ENCODE measurements around the gene ABCA7.
A peak's percentile ranks its signal among the peaks of the same experiment; 100 is the strongest.

ABCA7 gene

GRCh38 chr19:1038978-1039645, 795 bp upstream of the ABCA7 start:
- no peaks in the 10 kb centered on the region for H3K9me3 ChIP-seq (ENCODE audit: control insufficient read depth, low read length)
- peaks cover 4% of the 10 kb centered on the region for H3K27me3 ChIP-seq (ENCODE audit: control insufficient read depth, insufficient read depth, low read length)
- peaks cover 26% of the 10 kb centered on the region for H3K4me1 ChIP-seq (ENCODE audit: control insufficient read depth, insufficient read depth, low read length)
- no peaks in the 10 kb centered on the region for H3K36me3 ChIP-seq (ENCODE audit: control insufficient read depth, insufficient read depth, low read length)
- no peak overlapping the region for H3K9ac ChIP-seq (ENCODE audit: low read length)
- H3K4me3 ChIP-seq (ENCODE audit: low read length), result no peak overlapping the region

- no peaks in the 10 kb centered on the region for H3K9me3 ChIP-seq (ENCODE audit: control insufficient read depth, low read length)
- H3K4me1 ChIP-seq (ENCODE audit: control insufficient read depth, insufficient read depth, low read length), result peaks cover 26% of the 10 kb centered on the region
- H3K36me3 ChIP-seq (ENCODE audit: control insufficient read depth, insufficient read depth, low read length), result no peaks in the 10 kb centered on the region
- peak overlapping the region; percentile 60 for H3K9ac ChIP-seq (ENCODE audit: low read length)
- H3K27me3 ChIP-seq (ENCODE audit: control insufficient read depth, insufficient read depth, low read length), result peaks cover 4% of the 10 kb centered on the region
- H3K4me3 ChIP-seq (ENCODE audit: low read length), result peak overlapping the region; percentile 74
These were observed 767 bp downstream of the ABCA7 start for GRCh38 chr19:1040476-1041271.

GRCh38 chr19:1041272-1041834, 1.4 kb downstream of the ABCA7 start:
- Histone ChIP-seq H3K9ac (ENCODE audit: low read length) (no peak overlapping the region), H3K9me3 (ENCODE audit: control insufficient read depth, low read length) (no peaks in the 10 kb centered on the region), H3K4me3 (ENCODE audit: low read length) (no peak overlapping the region), H3K36me3 (ENCODE audit: control insufficient read depth, insufficient read depth, low read length) (no peaks in the 10 kb centered on the region), H3K4me1 (ENCODE audit: control insufficient read depth, insufficient read depth, low read length) (peaks cover 26% of the 10 kb centered on the region), H3K27me3 (ENCODE audit: control insufficient read depth, insufficient read depth, low read length) (peaks cover 4% of the 10 kb centered on the region)

GRCh38 chr19:1041835-1042685, 2.2 kb downstream of the ABCA7 start:
- peaks cover 4% of the 10 kb centered on the region for H3K27me3 ChIP-seq (ENCODE audit: control insufficient read depth, insufficient read depth, low read length)
- no peak overlapping the region for H3K9ac ChIP-seq (ENCODE audit: low read length)
- H3K4me3 ChIP-seq (ENCODE audit: low read length), result no peak overlapping the region
- no peaks in the 10 kb centered on the region for H3K9me3 ChIP-seq (ENCODE audit: control insufficient read depth, low read length)
- H3K36me3 ChIP-seq (ENCODE audit: control insufficient read depth, insufficient read depth, low read length), result no peaks in the 10 kb centered on the region
- peaks cover 26% of the 10 kb centered on the region for H3K4me1 ChIP-seq (ENCODE audit: control insufficient read depth, insufficient read depth, low read length)

GRCh38 chr19:1042689-1043511, 3.0 kb downstream of the ABCA7 start:
- Histone ChIP-seq H3K4me1 (ENCODE audit: control insufficient read depth, insufficient read depth, low read length) (peaks cover 24% of the 10 kb centered on the region), H3K4me3 (ENCODE audit: low read length) (no peak overlapping the region), H3K9ac (ENCODE audit: low read length) (no peak overlapping the region), H3K36me3 (ENCODE audit: control insufficient read depth, insufficient read depth, low read length) (no peaks in the 10 kb centered on the region), H3K9me3 (ENCODE audit: control insufficient read depth, low read length) (no peaks in the 10 kb centered on the region), H3K27me3 (ENCODE audit: control insufficient read depth, insufficient read depth, low read length) (peaks cover 4% of the 10 kb centered on the region)

- Histone ChIP-seq H3K9me3 (ENCODE audit: control insufficient read depth, low read length) (no peaks in the 10 kb centered on the region), H3K36me3 (ENCODE audit: control insufficient read depth, insufficient read depth, low read length) (no peaks in the 10 kb centered on the region), H3K27me3 (ENCODE audit: control insufficient read depth, insufficient read depth, low read length) (peaks cover 4% of the 10 kb centered on the region), H3K9ac (ENCODE audit: low read length) (no peak overlapping the region), H3K4me3 (ENCODE audit: low read length) (no peak overlapping the region), H3K4me1 (ENCODE audit: control insufficient read depth, insufficient read depth, low read length) (peaks cover 19% of the 10 kb centered on the region)
These were observed 5.3 kb downstream of the ABCA7 start for GRCh38 chr19:1045247-1045603.

- peaks cover 4% of the 10 kb centered on the region for H3K27me3 ChIP-seq (ENCODE audit: control insufficient read depth, insufficient read depth, low read length)
- H3K4me3 ChIP-seq (ENCODE audit: low read length), result no peak overlapping the region
- H3K4me1 ChIP-seq (ENCODE audit: control insufficient read depth, insufficient read depth, low read length), result peaks cover 11% of the 10 kb centered on the region
- no peak overlapping the region for H3K9ac ChIP-seq (ENCODE audit: low read length)
- H3K9me3 ChIP-seq (ENCODE audit: control insufficient read depth, low read length), result no peaks in the 10 kb centered on the region
- H3K36me3 ChIP-seq (ENCODE audit: control insufficient read depth, insufficient read depth, low read length), result no peaks in the 10 kb centered on the region
These were observed 6.3 kb downstream of the ABCA7 start for GRCh38 chr19:1046117-1046626.

GRCh38 chr19:1046836-1047695, 7.2 kb downstream of the ABCA7 start:
- Histone ChIP-seq H3K27me3 (ENCODE audit: control insufficient read depth, insufficient read depth, low read length) (peaks cover under 1% of the 10 kb centered on the region), H3K4me3 (ENCODE audit: low read length) (no peak overlapping the region), H3K36me3 (ENCODE audit: control insufficient read depth, insufficient read depth, low read length) (no peaks in the 10 kb centered on the region), H3K4me1 (ENCODE audit: control insufficient read depth, insufficient read depth, low read length) (peaks cover 3% of the 10 kb centered on the region), H3K9me3 (ENCODE audit: control insufficient read depth, low read length) (no peaks in the 10 kb centered on the region), H3K9ac (ENCODE audit: low read length) (no peak overlapping the region)

- no peak overlapping the region for H3K9ac ChIP-seq (ENCODE audit: low read length)
- H3K4me3 ChIP-seq (ENCODE audit: low read length), result no peak overlapping the region
- H3K4me1 ChIP-seq (ENCODE audit: control insufficient read depth, insufficient read depth, low read length), result peaks cover 3% of the 10 kb centered on the region
- H3K36me3 ChIP-seq (ENCODE audit: control insufficient read depth, insufficient read depth, low read length), result no peaks in the 10 kb centered on the region
- H3K9me3 ChIP-seq (ENCODE audit: control insufficient read depth, low read length), result no peaks in the 10 kb centered on the region
- no peaks in the 10 kb centered on the region for H3K27me3 ChIP-seq (ENCODE audit: control insufficient read depth, insufficient read depth, low read length)
These were observed 7.8 kb downstream of the ABCA7 start for GRCh38 chr19:1047696-1048147.

GRCh38 chr19:1049106-1049505, 9.2 kb downstream of the ABCA7 start:
- H3K4me3 ChIP-seq (ENCODE audit: low read length), result no peak overlapping the region
- H3K9me3 ChIP-seq (ENCODE audit: control insufficient read depth, low read length), result no peaks in the 10 kb centered on the region
- H3K9ac ChIP-seq (ENCODE audit: low read length), result no peak overlapping the region
- H3K4me1 ChIP-seq (ENCODE audit: control insufficient read depth, insufficient read depth, low read length), result peaks cover 3% of the 10 kb centered on the region
- no peaks in the 10 kb centered on the region for H3K27me3 ChIP-seq (ENCODE audit: control insufficient read depth, insufficient read depth, low read length)
- H3K36me3 ChIP-seq (ENCODE audit: control insufficient read depth, insufficient read depth, low read length), result no peaks in the 10 kb centered on the region

All from mucosa of stomach (tissue), 1 donor.